GM18870 (cell line): ENCODE data around the gene ATL2.
"Not testable (repeated sequence)": the region's sequence is repeated elsewhere in the genome, so short reads cannot be mapped to it uniquely, and the experiment has no call there.

ENCODE experiments used
- ATAC-seq: cut with Tn5 transposase; IDR thresholded peaks from one replicate; pipeline ENCODE4 v1.9.1; 2021; ENCODE audit warnings: moderate library complexity; ENCODE audit not compliant: unreplicated experiment

The ATL2 gene

DNA sequence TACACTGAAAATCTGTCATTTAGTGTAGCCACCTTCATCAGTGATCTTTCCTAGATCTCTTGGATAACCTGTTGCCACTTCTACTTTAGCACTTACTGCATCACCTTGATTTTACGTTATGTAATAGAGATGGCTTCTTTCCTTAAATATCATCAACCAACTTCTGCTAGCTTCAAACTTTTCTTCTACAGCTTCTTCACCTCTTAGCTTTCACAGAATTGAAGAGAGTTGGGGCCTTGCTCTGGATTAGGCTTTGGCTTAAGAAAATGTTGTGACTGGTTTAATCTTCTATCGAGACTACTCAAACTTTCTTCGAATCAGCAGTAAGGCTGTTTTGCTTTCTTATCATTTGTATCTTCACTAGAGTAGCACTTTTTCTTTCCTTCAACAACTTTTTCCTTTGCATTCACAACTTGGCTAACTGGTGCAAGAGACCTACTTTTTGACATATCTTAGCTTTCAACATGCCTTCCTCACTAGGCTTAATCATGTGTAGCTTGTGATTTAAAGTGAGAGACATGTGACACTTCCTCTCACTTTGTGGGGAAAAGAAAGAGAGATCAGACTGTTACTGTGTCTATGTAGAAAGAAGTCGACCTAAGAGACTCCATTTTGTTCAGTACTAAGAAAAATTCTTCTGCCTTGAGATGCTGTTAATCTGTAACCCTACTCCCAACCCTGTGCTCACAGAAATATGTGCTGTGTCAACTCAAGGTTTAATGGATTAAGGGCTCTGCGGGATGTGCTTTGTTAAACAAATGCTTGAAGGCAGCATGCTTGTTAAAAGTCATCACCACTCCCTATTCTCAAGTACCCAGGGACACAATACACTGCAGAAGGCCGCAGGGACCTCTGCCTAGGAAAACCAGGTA lies 99.6 kb downstream of the ATL2 start:
- ATAC-seq, result no peak

DNA sequence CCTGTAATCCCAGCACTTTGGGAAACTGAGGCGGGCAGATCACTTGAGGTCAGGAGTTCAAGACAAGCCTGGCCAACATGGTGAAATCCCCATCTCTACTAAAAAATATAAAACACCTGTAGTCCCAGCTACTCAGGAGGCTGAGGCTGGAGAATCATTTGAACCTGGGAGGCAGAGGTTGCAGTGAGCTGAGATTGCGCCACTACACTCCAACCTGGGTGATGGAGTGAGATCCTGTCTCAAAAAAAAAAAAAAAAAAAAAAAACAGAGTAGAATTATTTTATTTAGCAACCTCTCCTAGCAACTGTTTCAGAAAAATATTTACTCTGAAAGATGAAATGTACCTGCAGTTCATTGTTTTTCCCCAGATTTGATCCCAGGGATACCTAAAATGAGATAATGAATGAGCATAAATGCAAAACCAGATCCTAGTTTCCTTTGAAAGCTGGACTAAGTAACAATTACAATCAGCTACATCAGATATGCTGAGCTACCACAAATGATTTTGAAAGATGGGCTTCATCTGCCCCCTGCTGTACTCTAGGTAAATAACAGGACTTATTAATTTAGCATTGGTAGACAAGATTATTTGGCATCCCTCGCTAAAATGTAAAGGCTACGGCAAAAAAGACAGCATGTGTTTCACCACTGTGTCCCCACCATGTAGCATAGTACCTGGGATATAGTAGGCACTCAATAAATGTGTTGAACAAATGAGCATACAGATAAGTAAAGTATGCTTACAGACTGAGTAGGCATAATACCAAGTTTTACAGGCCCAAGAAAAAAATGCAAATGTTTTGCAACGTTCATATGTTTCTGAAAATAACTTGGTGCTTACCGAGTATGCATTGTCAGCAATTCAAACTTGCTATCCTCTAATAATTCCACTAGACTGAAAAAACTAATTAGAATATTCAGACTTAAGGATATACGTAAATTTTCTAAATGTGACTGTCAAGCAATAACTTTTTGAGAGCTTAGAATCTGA lies 102.5 kb downstream of the ATL2 start:
- ATAC-seq, result no peak

DNA sequence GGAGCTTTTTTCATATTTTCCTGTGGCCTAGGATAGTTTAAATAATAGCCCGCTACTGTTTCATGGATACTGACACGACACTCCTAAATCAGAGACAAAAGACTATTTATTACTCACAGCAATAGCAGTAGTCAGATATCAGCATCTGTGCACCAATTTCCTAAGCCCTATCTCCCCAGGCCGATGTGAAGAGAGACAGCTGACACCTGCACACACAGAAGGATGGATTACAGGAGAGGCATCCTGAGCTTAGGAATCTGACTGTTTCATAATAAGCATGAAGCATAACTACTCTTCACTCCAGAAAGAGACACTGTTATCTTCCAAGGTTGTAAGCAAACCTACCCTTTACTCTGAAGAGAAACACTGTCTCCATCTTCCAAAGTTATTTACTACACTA lies 105.4 kb downstream of the ATL2 start:
- no peak for ATAC-seq

DNA sequence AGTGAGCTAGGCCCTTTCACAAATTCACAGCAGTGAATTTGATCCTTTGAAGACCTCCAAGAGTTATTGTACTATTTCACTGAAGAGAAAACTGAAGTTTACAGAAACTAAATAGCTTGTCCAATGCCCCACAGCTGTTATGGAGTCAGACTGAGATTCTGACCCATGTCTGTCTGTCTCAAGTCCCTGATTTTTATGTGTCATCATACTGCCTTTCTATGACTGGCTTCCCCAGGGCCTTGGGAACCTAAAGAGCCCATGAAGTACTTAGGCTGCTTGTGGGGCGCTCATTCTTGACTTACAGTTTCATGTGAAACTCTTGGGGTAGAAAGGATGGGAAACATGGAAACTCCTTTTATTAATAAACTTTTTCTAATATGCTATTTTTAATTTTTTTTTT lies 107.7 kb downstream of the ATL2 start:
- no peak for ATAC-seq

DNA sequence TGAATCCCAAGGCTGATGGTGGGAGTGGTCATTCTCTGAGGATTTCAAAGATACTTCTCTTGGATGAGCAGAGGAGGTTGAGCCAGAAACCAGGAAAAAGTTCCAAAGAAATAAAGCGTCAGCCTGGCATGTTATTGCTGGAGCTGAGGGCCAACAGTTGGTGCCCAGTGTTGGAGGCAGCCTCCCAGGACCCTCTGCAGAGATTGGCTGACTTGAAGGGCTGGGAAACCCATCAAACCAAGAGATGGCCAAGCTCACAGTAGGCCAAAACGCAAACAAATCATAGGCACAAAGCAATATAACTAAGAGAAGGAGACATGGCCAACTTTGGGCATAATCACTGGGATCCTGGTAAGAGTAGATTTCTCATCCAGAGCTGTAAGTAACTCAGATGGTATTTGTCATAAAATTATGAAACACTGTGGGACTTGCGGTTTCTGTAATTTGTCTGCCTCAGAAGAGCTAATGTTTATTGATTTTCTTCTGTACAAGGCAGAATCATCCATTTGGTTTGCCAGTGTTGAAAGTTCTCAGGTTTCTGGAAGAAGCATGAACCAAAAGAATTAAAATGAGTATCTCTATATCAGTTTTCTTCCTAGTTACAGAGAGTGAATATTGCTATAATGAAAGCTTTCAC lies 108.3 kb downstream of the ATL2 start:
- no peak for ATAC-seq

DNA sequence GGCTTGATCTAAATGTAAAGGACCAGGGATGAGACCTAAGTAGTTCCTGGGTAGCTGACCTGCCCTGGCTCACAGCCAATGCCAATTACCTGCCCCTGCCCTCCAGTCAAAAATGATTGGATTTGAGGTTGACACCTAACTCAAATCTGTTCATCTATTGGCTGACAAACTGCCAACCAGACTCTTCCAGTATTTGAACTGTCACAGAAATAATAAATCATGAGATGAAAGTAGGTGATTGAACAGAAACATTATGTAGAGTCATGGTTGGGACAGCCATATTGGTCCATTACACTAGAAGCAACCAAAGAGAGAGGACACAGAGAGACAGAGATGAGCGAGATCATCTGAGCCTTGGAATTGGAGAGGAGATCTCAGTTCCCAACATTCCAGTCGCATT lies 109.1 kb downstream of the ATL2 start:
- no peak for ATAC-seq

DNA sequence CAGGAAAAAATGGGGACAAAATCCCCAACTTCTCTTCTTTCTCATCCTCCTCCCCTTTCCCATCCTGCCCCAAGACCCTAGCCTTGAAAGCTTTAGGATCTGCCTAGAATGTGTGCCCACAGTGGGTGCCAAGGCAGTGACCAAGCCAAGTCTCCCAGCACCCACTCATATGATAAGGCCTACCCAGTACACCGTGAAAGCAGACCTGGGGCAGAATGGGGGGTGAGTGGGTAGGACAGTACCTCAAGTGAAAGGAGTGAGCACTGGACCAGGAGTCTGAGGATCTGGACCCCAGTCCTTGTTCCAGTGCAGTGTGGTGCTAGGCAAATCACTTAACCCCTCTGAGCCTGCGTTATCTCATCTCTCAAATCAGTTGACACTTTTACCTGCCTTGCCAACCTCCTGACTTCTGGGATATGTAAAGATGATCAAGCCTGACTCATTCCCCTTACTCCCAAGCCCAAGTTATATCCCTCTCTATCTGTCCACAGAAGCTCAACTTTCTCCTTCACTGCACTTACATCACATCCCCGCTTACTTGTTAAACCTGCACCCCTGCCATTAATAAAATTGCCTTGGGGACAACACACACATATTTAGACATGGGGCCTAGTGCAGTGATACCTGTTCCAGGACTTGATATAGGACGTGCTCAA lies 109.7 kb downstream of the ATL2 start:
- no peak for ATAC-seq

DNA sequence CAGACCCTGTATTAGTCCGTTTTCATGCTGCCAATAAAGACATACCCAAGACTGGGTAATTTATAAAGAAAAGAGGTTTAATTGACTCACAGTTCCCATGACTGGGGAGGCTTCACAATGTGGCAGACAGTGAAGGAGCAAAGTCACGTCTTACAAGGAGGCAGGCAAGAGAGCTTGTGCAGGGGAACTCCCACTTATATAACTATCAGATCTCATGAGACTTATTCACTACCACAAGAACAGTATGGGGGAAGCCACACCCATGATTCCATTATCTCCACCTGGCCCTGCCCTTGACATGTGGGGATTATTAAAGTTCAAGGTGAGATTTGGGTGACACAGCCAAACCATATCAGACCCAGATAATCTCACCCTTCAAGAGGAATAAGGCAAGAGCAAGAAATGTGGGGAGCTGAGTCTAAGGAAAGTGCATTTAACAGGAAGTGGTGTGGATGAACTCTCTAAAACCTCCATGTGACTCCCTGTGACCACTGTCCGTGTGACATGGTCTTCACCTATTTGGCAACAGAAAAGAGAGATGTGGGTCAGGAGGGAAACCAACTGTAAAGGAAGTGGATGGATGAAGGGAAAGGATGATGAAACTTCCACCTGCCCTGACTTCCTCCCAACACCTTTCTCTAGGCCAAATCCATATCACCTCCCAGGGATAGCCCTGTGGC lies 110.6 kb downstream of the ATL2 start:
- ATAC-seq, result no peak

DNA sequence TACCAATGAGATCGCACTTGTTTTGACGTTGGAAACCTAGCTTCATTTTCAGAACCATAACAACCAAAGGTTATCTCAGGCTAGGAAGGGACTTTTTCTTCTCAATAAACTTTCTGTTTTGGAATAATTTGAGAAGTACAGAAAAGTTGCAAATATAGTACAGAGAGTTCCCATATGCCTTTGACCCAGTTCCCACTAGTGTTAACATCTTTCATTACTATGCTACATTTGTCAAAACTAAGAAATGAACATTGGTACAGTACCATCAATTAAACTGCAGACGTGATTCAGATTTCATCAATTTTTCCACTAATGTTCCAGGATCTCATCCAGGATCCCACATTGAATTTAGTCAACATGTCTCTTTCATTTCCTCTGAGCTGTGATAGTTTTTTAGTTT lies 111.6 kb downstream of the ATL2 start:
- no peak for ATAC-seq

DNA sequence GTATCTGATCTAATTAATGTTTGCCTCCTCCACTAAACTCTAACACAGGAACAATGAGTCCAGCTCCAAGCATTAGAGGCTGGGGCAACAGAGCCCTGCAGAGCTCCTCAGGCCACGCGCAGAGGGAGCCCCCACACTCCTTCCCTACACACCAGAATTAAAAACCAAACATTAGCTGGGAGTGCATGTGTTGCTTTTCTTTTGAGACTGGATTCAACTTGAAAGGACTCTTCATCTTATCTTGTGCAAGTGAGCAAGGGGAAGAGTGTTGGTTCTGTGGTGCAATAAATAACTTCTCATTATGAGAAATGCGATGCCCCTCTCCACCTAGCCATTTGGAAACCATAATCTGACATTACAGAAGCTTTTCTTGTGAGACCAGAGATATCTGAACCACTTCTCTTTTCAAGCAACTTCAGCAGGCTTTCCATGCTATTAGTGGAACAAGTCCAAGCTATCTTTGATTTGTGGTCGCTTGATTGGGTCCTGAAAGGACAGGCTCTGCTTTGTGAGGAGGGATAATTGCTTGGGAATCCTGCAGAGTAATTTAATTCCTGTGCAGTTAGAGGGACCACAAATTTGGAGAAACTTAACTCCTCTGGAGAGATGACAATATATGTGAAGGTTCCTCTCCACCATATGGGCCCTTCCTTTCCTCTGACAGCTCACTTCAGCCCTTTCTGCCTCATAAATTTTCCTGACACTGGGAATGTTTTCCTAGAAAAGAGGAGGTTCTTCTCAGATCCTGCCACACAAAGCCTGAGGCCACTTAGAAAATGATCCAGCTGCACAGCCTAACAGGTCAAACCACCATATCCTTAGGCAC lies 112.5 kb downstream of the ATL2 start:
- ATAC-seq, result no peak

DNA sequence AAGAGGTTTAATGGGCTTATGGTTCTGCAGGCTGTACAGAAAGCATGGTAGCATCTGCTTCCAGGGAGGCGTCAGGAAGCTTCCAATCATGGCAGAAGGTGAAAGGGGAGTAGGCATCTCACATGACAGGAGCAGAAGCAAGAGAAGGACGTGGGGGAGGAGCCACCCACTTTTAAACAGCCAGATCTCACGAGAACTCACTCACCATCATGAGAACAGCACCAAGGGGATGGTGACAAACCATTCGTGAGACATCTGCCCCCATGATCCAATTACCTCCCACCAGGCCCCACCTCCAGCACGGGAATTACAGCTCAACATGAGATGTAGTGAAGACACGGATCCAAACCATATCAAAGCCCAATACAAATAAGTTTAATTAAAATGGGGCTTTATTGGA lies 113.8 kb downstream of the ATL2 start:
- no peak for ATAC-seq

DNA sequence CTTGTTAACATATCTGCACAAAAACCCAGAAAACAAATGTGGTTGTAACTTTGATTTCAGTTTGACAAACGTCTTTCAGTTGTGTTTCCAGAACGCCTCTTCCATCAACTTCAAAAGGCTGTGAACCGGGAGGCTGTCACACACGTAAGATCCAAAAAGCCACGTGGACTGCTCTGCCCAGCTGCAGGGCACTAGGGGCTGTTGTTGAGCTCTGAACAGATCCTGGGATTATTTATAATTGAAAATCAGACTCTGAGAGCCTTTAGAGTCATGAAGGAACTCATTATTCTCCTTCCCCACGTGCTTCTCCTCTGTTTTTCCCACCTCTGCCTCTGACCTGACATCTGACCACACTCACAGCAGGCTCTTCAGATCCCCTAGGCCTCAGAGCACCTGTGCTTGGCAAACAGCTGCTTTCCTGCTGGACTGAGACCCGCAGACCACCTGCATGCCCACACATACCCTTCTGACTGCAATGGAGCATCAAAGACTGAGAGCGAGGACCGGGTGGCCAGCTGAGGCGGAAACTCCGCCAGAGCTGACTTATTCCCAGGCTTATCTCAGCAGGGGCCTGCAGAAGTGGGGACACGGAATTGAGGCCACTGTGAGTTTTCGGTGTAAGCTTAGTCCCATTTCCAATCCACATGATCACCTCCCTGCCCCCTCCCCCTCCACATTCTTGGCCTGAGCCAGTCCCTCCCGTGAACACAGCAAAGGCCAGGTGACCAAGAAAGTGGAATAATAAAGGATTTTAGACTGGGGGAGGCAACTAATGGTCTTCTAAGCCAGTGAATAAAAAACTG lies 114.8 kb downstream of the ATL2 start:
- no peak for ATAC-seq

DNA sequence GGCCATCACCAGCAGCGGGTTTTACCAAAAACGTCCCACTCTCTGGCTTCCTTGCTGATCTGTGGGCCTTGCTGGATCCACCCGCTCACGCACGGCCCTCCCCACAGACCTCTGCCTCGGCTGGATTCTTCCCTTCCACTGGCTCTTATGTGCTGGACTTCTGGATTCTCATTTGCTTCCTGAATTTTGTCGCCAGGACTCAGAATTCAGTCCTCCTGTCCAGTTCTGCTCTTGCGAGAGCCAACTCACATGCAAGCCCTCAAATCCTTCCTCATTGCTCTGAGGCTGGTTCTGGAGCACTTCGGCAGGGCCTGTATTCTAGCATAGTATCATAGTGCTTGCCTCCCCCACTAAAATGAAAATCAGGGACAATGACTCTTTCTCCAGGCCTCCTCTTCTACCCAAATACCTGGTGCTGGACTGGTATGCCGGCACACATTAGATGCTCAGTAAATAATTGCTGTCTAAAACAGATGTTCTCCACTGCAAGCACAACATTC lies 115.5 kb downstream of the ATL2 start:
- ATAC-seq, result no peak

DNA sequence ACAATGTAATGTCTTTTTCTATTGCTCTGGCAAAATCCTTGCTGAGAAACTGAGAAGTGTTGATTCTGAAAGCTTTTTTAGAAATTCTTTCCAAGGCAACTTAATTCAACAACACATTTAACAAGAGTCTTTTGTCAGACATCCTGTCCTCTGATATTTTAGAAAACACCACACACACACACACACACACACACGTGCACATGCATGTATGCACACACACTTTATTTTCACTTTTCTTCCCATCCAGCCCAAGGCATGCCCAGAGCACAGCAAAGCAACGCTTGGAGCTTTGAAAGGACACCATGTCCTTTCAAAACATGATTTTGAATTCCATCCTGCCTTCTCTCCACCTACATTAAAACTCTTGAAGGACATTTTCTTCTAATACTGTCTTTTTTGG lies 116.1 kb downstream of the ATL2 start:
- no peak for ATAC-seq

DNA sequence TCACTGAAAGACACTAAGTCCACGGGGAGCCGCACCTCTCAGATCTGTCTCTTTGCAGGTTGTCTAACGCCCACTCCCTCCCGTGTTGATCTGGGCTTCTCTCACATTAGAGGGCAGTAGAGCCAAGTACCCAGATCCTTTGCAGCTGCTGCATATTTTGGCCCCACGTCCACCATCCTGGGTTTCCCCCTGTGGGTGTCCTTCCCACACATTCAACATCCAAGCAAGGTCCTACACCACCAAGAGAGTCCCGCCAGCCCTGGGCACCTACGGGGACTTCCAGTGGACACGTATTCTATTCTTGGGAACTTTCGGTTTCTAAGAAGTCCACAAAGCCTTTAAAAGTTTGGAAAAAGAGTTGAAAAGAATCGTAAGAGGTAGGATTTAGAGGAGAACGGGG lies 116.6 kb downstream of the ATL2 start:
- no peak for ATAC-seq

DNA sequence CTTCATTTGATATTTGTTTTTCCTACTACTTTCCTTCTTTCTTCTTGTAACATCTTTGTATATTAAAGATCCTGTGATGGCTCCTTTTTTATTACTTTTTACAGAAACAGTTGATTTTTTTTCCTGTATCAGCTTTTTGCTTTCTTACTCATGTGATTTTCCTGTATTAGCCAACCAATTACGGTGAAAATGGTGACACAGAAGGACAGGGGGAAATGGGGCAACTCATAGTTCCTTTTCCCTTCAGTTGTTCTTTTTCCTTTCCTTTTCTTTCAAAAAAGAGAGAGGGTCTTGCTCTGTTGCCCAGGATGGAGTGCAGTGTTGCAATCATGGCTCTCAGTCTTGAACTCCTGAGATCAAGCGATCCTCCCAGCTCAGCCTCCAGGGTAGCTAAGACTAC lies 117.8 kb downstream of the ATL2 start:
- ATAC-seq, result no peak

DNA sequence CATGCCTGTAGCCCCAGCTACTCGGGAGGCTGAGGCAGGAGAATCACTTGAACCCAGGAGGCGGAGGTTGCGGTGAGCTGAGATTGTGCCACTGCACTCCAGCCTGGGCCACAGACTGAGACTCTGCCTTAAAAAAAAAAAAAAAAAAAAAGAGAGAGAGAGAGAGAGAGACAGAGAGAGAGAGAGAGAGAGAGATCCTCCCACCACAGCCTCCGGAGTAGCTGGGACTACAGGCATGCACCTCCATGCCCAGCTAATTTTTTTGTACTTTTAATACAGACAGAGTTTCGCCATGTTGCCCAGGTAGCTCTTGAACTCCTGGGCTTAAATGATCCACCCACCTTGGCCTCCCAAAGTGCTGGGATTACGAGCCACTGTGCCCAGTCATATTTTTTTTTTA lies 119.4 kb downstream of the ATL2 start:
- ATAC-seq, result not testable (repeated sequence)

DNA sequence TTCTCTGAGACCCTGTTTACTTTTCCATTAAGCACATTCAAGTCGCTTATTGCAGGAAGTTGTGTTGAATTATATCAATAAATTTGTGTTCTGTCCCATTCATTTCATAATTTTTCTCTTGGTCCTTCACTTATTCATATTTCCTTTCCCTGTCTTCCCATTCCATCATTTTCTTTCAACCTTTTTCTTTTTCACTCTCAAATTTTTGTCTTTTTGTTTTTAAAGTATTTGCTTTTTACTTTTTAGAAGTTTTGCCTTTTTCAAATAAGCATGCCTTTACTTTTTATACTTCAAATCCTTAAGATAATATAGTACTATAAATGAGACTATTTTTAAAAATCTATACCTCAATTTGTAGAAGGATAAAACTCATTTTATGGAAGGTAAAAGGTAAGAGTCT lies 120.5 kb downstream of the ATL2 start:
- ATAC-seq, result no peak
